Adipose tissue (tissue), 3 donors: ENCODE results near the gene HEATR5A. TPM values are rescaled to one million over a fixed set of nuclear protein-coding genes. Genes with fewer than 3 reads are reported as not detected.
"Not testable (repeated sequence)": the region's sequence is repeated elsewhere in the genome, so short reads cannot be mapped to it uniquely, and the experiment has no call there.

ENCODE experiments used
- H3K27ac ChIP-seq: one replicate; pipeline ENCODE4 v1.5.1; 2013; ENCODE audit warnings: low read depth, low read length
- WGBS, 3 donors: extraction: QIAGEN DNeasy Blood & Tissue Kit; methylation state at CpG; one replicate each; pipeline ENCODE4 v1.1.7; 2013; 5-methylcytosine and 5-hydroxymethylcytosine counted together
- polyA plus RNA-seq, 3 donors: library from polyadenylated mRNA; stranded (reverse); fragments of 200-250 nt; gene quantifications; one replicate each; pipeline ENCODE4 v1.2.3, GENCODE V29; 2013
- donor health status: healthy with polysubstance abuse.
- donor health status: Bipolar disorder and iron deficiency.
- donor health status: healthy.

Gene HEATR5A
- polyA plus RNA-seq, 3 donors: 3.8 to 10.8 (median 7.8) TPM

- 86 to 93% (median 87%) methylated on average over 5 of the region's 5 CpGs for WGBS, 3 donors
- H3K27ac ChIP-seq: no peak overlapping the region
These were observed 20.2 kb downstream of the HEATR5A start for GRCh38 chr14:31400031-31400638.

GRCh38 chr14:31395572-31396205 lies 24.7 kb downstream of the HEATR5A start:
- 94 to 97% (median 95%) methylated on average over 4 of the region's 4 CpGs for WGBS, 3 donors
- H3K27ac ChIP-seq: no peak overlapping the region

GRCh38 chr14:31395119-31395518 lies 25.2 kb downstream of the HEATR5A start:
- no peak overlapping the region for H3K27ac ChIP-seq
- WGBS, 3 donors: 59 to 88% (median 80%) methylated on average over 3 of the region's 3 CpGs

- H3K27ac ChIP-seq: no peak overlapping the region
These were observed 28.3 kb downstream of the HEATR5A start for GRCh38 chr14:31391977-31392503.

- WGBS, 3 donors: 90 to 98% (median 94%) methylated on average over 3 of the region's 3 CpGs
- no peak overlapping the region for H3K27ac ChIP-seq
These were observed 28.9 kb downstream of the HEATR5A start for GRCh38 chr14:31391473-31391872.

- H3K27ac ChIP-seq: no peak overlapping the region
- 87 to 95% (median 89%) methylated on average over 2 of the region's 2 CpGs for WGBS, 3 donors
These were observed 30.4 kb downstream of the HEATR5A start for GRCh38 chr14:31389946-31390345.

- H3K27ac ChIP-seq: no peak overlapping the region
- 56 to 73% (median 72%) methylated on average over 5 of the region's 5 CpGs for WGBS, 3 donors
These were observed 31.5 kb downstream of the HEATR5A start for GRCh38 chr14:31388687-31389413.

GRCh38 chr14:31387091-31387490 lies 33.3 kb downstream of the HEATR5A start:
- 97 to 98% (median 97%) methylated on average over 7 of the region's 7 CpGs for WGBS, 3 donors
- H3K27ac ChIP-seq: no peak overlapping the region

GRCh38 chr14:31386271-31386670 lies 34.1 kb downstream of the HEATR5A start:
- no peak overlapping the region for H3K27ac ChIP-seq
- 96 to 98% (median 98%) methylated on average over 5 of the region's 5 CpGs for WGBS, 3 donors

GRCh38 chr14:31382221-31382620 lies 38.1 kb downstream of the HEATR5A start:
- no peak overlapping the region for H3K27ac ChIP-seq
- WGBS, 3 donors: 97 to 100% (median 98%) methylated on average over 1 of the region's 1 CpG

GRCh38 chr14:31380106-31380505 lies 40.2 kb downstream of the HEATR5A start:
- WGBS, 3 donors: 92 to 97% (median 95%) methylated on average over 3 of the region's 3 CpGs
- H3K27ac ChIP-seq: no peak overlapping the region

- not testable (repeated sequence) for H3K27ac ChIP-seq
- WGBS, 3 donors: 94 to 97% (median 96%) methylated on average over 16 of the region's 16 CpGs
These were observed 41.0 kb downstream of the HEATR5A start for GRCh38 chr14:31379125-31379947.

- H3K27ac ChIP-seq: no peak overlapping the region
- 91 to 96% (median 94%) methylated on average over 5 of the region's 5 CpGs for WGBS, 3 donors
These were observed 42.9 kb downstream of the HEATR5A start for GRCh38 chr14:31377433-31377832.

GRCh38 chr14:31371646-31372045 lies 48.7 kb downstream of the HEATR5A start:
- WGBS, 3 donors: 45 to 77% (median 55%) methylated on average over 2 of the region's 2 CpGs
- H3K27ac ChIP-seq: no peak overlapping the region

GRCh38 chr14:31363331-31364073 lies 56.8 kb downstream of the HEATR5A start:
- no peak overlapping the region for H3K27ac ChIP-seq
- 86 to 91% (median 86%) methylated on average over 5 of the region's 5 CpGs for WGBS, 3 donors

GRCh38 chr14:31362746-31363145 lies 57.6 kb downstream of the HEATR5A start:
- 94 to 98% (median 95%) methylated on average over 4 of the region's 4 CpGs for WGBS, 3 donors
- no peak overlapping the region for H3K27ac ChIP-seq

GRCh38 chr14:31361761-31362160 lies 58.6 kb downstream of the HEATR5A start:
- WGBS, 3 donors: 90 to 99% (median 97%) methylated on average over 4 of the region's 4 CpGs
- H3K27ac ChIP-seq: not testable (repeated sequence)
